HG03064 (cell line): ENCODE data around the gene CNIH3.
"Not testable (repeated sequence)": the region's sequence is repeated elsewhere in the genome, so short reads cannot be mapped to it uniquely, and the experiment has no call there.

Experiments used
- ATAC-seq: cut with Tn5 transposase; IDR thresholded peaks from one replicate; pipeline ENCODE4 v1.9.1; 2021; ENCODE audit warnings: low read depth; ENCODE audit not compliant: unreplicated experiment

CNIH3 gene

DNA sequence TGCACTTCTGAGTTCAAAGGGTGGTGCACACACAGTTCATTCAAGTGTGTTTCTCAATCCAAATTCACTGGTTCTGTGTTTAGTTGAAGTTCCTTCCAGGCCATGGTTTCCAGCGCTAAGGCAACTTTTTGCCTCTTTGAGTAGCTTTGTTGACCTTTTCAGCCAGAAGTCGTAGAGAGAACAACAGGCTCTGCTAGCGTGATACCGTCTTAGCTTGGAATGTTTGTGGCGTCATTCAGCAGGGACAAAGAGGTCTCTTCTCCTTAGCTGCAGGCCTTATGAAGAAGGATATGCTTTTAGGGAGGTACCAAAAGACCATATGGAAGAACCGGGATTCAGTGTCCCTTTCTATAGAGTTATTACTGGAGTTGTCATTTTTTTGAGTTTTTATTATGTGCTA lies 65.7 kb downstream of the CNIH3 start:
- no peak for ATAC-seq

DNA sequence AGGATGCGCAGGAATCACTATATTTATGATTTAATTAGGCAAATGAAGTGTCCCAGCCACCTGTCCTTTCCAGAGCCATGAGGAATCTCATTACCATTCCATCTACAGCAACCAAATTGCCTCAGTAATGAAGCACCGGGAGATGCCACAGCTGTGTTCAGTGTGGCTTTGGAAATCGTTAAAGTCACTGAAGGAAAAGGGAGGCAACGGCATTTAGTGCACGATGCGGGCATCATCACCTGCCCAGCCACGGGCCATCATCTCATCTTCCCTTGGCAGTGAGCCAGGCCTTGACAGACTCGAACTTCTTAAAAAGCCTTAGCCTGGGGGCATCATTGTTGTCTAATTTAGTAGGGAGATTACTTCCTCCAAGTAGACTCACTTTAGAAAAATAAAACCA lies 67.8 kb downstream of the CNIH3 start:
- no peak for ATAC-seq

DNA sequence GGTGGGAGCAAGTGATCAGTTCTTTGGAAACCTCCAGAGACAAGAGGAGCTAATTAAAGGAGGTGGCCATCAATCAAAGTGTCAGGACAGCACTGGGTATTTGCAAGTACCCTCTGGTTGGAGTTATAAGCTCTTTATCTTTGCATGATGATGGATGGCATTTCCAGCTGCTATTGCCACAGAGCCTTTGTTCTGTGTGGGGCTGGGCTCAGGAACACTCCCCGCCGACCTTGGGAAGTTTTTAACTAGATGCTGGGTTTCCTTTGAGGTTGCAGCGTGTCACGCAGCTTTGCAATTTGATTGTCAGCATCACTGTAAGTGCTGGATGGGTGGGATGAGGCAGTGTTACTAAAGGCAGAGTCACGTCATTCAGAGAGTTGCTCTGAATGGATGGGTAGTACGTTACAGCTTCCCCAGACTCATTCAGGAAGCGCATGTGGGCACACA lies 68.9 kb downstream of the CNIH3 start:
- no peak for ATAC-seq

DNA sequence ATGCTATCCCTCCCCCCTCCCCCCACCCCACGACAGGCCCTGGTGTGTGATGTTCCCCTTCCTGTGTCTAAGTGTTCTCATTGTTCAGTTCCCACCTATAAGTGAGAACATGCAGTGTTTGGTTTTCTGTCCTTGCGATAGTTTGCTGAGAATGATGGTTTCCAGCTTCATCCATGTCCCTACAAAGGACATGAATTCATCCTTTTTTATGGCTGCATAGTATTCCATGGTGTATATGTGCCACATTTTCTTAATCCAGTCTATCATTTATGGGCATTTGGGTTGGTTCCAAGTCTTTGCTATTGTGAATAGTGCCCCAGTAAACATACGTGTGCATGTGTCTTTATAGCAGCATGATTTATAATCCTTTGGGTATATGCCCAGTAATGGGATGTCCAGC lies 70.0 kb downstream of the CNIH3 start:
- not testable (repeated sequence) for ATAC-seq

DNA sequence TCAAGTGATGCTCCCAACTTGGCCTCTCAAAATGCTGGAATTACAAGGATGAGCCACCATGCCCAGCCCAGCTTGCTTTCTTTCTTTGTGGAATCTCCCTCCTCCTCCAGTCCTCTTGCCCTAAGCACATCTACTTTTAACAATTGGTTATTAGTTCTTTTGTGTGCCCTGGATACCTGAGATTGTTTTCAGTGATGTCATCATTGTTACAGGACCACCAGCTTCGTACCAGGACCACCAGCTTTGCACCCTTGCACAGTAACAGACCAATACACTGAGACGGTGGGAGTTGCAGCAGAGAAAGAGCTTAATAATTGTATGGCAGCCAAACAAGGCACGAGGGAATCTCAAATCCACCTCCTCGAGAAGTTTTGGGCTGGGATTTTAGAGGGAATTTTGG lies 71.3 kb downstream of the CNIH3 start:
- no peak for ATAC-seq

DNA sequence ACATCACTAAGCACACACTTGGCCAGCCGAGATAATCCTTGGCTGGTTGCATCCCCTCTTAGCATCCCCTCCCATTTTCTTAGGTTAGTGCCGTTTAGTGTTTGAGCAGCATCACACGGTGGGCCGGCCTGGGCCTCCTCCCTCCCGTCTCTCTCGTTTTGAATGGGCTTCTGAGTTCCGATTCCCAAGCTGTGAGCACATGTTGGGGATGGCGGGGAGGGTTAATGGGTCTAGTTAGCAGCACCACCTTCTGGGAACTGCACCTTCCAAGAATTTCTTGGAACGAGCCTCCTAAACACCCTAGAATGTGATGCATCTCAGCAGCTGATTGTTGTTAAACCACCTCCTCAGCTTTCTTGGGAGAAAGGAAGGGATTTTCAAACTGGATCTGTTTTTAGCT lies 73.3 kb downstream of the CNIH3 start:
- ATAC-seq: no peak

DNA sequence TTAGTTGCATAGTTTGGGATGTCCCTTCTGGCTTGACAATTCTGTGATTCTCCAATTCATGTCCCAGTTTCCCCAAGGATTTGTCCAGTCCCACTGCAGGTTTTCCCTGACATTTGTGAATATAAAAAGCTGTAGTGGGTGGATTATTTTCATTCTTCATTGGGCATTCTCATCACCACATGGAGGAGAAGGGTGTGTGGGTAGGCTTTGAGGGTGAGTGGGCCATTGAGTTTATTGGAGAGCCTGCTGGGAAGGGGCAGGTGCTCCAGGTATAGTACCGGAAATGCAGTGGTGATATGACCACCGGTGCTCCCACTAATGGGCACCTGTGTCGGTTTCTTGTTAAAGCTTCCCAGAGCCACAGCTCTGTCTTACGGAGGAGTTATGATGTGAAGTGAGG lies 74.5 kb downstream of the CNIH3 start:
- no peak for ATAC-seq

DNA sequence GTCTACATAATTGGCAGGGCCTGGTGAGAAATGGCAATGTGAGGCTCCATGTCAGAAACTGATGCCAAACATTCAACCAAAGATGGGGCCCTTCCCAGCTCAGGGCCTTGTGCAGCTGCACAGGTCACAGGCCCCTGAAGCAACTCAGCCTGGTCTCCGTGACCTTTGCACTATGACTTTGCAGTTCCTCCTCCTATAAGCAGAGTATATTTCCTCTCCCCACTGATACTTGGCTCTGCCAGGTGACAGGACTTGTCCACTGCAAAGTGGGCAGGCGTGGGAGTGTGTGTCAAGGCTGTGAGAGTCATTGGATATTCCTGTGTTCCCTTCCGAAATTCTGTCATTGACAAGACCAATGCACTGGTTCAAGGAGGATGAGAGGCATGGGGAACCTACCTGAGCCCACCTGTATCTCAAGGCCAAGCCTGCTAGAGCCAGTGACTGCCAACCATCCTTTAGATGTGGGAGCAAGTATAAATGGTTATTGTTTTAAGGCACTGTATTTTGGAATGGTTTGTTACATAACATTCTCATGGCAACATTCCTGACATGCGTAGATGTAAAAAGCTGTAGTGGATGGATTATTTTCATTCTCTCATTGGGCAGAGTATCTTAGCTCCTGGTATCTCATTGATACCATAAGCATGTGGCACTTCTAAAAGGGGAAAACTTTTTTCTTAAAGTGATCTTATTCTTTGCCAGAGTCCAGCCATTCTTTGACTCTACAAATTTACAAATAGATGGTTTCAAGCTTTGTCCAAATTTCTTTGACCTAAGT lies 75.2 kb downstream of the CNIH3 start:
- ATAC-seq: no peak

DNA sequence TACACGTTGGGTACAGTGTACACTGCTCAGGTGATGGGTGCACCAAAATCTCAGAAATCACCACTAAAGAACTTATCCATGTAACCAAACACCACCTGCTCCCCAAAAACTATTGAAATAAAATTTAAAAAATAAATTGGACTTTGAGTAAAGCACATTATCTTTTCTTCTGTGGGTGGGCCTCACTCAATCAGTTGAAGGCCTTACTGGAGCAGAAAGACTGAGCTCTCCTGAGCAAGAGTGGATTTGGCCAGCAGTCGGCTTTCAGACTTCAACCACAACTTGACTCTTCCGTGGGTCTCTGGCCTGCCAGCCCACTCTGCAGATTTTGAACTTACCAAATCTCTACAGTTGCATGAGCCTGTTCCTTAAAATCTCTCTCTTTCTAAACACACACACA lies 78.9 kb downstream of the CNIH3 start:
- ATAC-seq: no peak

DNA sequence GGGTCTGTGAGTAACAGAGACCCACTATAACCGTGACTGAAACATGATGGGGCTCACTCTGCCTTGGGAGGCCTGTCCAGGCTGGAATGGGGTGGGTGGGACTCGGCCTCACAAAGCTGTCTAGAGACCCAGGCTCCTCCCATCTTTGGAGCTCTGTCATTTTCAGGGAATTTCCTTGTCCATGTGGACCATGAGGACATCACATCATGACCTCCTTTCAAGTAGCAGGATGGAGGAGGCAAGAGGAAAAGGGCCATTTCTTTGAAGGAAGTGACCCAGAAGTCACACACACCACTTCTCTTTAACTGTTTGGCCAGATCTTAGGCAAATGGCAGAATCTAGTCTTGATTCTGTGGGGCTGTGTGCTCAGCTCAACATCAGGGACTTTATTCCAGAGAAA lies 79.9 kb downstream of the CNIH3 start:
- ATAC-seq: no peak

DNA sequence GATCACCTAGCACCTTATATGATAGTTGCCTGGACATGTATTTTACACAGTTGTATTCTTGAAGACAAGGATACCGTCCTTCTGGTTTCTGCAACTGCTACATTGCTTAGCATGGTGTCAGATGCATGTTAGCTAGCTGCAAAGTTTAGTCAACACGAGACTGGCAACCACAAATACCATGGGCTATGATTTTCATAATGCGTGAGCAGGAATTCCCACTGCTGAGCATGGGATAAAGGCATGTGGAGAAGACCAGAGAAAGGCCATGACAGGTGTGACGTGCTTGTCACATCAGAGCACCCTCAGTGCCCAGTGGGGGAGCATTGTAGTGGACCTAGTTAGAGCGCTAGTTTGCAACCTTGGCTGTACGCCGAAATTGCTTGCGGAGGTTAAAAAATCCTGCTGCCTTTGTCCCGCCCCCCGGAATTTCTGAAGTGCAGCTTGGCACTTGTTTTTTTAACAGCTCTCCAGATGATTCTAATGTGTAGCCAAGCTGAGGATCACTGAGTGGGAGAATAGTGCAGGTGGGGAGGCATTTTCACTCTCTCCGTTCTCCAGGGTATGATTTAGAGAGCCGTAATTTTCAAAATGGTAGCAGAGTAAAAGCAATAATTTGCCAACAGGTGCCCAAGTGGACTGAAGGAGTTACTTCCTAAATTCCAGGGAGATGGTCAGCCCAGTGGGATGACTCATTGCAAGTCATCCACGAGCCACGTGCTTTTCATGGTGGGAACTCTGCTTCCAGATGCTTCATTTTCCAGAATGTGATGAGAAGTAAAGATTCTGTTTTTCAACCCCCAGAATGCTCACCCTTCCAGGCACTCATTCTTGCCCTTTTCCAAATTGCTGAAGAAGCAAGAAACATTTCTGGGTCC lies 81.0 kb downstream of the CNIH3 start:
- no peak for ATAC-seq

DNA sequence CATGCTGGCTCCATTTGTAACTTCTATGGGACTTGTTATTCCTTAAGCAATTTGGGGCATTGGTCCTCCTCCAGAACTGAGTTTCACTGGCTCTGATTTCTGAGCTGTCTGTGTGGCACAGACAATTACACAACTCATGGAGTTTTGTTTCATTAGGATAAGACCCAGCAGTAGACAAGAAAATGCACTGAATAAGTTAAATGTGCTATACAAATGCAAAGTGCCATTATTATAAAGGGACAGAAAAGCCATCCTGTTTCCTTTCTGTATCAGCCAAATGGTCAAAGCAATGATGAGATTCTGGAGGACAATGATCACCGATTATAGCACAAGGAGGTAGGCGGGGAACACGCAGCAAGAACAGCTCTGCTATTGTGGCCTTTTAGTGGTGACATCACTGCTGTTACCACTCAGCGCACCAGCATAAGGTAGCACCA lies 81.9 kb downstream of the CNIH3 start:
- no peak for ATAC-seq

DNA sequence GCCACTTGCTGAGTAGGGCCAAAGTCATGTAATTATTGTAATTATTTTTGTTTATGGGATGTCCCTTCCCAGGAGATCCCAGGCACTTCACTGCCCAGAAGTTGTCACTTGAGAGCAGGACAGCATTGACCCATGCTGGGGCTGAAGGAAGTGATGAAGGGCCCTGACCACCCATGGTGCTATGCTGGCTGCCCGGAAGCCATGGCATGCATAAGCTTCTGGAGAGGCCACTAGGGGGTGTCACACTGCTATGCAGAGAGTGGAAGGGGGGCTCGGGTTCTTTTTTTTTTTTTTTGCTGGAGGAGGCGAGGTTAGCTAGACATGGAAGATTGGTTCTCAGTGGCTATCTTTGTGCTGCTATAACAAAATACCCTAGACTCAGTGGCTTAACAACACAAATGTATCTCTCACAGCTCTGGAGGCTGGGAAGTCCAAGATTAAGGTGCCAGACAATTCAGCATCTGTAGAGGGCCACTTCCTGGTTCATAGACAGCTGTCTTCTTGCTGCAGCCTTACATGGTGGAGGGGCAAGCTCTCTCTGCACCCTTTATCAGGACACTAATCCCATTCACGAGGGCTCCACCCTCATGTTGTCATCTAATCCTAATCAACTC lies 84.9 kb downstream of the CNIH3 start:
- no peak for ATAC-seq

DNA sequence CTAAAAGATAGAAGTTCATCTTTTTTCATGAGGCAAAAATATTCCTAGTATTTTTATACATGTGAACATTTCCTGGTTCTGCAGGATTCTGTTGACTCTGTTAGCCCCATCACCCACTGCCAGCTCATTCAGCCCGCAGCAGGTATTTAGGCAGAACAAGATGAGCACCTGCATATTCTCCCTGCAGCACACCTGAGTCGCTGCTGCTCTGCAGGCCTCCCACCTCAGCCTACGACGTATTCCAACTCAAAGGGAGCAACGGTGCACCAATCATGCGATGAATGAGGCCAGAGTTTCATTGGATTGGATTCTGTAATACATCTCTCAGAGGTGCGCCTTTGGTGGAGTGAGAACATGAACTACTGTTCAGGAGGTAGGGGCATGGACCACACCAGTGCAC lies 87.6 kb downstream of the CNIH3 start:
- ATAC-seq: no peak

DNA sequence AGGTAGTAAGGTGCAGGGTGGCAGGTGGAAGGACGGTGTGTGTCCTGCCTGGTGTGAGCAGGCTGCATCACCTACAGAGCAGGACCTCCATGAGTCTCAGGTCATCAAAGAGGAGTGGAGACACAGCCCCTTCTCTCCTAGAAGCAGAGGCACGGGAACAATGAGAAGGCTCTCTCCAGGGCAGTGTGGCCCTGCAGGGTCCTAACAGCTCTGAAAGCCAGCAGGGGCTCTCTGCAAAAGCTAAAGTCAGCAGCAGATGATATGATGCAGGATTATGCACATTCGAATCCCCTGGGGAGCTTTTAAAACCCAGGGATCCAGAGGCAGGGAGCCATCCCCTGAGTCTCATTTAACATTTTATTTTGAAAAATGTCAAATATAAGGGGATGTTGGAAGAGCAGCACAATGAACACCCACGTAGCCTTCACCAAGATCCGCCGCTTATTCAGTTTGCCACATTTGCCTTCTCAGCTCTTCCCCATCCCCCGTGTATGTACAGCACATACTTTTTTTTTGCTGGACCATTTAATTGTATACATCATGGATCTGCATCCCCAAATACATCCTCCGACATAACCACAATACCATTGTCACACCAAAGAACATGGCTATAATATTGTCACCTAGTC lies 88.1 kb downstream of the CNIH3 start:
- ATAC-seq: no peak

DNA sequence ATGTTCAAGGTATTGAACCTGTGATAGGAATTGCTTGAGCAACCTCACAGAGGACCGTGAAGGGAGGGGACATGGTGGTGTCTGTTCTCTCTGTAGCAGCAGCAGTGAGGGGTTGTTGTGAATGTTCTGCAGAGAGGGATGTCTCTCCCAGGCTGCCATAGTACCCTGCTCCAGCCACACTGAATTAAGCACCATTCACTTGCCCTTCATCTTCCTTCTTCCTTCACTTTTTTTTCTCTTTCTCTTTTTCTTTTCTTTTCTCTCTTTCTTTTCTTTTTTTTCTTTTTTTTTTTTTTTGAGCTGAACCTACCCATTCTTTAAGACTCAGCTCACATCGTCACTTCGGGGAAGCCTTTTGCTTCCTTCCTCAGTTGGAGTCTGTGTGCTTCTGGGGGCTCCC lies 89.5 kb downstream of the CNIH3 start:
- ATAC-seq: no peak

DNA sequence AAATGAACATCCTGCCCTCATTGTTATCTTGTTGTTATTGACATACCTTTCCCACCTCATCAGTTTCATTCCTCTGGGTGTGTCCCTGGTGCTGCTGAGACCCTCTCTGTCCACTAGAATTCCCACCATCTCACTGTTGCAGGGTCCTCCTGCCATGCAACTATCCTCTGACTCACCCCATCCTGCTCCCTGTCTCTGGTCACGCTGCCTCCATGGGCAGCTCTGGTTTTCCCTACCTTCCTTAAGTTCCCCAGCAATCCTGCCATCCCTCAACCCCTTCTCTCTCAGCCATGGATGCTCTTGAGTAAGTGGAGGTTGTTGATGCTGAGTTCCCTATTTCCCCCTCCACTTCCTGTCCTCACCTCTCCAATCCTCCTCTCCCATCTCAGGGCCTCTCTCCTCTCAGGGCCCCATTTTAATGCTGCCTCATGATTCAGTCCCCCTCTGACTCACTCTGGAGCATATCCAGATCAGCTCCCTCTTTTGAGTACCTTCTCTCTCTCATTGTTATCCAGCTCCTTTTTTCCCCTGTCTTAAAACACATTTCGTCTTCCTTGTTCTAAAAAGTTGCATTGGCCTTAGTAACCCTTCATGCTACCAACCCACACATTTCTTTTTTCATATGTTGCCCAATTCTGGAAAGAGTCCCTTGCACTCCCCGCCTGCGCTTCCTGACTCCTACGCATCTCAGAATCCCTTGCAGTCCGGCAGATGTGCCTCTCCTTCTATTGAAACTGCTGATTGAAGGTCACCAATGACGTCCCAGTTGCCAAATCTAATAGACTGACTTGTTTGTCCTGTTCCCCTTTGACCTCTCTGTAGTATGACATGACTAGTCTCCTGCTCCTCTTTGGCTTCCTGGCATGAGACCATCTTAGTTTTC lies 92.0 kb downstream of the CNIH3 start:
- no peak for ATAC-seq

DNA sequence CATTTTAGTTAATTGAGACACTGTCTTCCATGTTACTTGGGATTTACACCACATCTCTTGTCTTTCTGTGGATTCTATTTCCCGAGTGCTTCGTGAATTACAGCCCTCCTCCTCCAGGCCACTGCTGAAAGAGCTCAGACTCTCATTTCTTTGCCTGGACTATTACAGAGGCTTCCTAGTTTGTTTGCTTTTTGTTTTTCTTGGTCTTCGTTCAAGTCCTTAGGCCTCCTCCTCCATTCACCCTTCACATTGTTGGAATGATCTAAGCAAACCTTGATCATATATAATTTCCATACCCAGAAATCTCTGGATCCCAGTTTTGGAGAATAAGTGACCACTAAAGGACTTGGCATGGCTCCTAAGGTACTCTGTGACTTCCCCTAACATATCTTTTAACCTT lies 94.1 kb downstream of the CNIH3 start:
- no peak for ATAC-seq

DNA sequence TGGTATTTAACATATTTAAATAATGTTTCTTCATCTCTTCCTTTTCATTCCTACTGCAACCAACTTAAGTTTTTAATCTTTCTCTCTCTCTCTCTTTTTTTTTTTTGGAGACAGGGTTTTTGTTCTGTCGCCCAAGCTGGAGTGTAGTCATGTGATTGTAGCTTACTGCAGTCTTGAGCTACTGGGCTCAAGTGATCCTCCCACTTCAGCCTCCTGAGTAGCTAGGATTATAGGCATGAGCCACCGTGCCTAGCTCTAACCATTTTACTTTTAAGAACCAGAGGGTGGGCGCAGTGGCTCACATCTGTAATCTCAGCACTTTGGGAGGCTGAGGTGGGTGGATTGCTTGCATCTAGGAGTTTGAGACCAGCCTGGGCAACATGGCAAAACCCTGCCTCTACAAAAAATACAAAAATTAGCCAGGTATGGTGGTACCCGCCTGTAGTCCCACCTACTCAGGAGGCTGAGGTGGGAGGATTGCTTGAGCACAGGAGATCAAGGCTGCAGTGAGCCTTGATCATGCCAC lies 95.2 kb downstream of the CNIH3 start:
- not testable (repeated sequence) for ATAC-seq

DNA sequence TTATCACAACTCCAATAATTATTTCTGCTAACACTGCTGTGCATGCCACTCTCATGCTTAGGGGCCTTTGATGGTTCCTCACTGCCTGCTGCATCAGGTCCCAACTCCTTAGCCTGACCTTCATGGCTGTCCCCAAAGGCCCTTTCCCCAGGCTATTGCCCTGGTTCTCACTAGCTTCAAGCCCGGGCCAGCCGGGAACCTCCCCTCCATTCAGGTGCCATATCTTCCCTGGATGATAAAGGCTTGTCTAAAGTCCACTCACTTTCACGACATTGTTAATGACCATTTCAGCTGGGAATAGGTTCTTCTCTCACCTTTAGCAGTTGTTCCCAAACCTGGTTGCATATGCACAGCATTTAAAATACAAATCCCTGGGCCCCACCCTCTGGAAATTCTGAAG lies 95.8 kb downstream of the CNIH3 start:
- ATAC-seq: no peak
